Measurements from ENCODE around the gene PDZD8.

Gene PDZD8

GRCh38 chr10:117375360-117376178 is at the start of gene PDZD8:
PDZD8 (minus strand) TSS chr10:117375440; CDS start chr10:117375227, 213 bp downstream.
- no peaks in the 10 kb centered on the region for H3K36me3 ChIP-seq (ENCODE audit: control insufficient read depth, insufficient read depth, low read length)
- H3K27me3 ChIP-seq (ENCODE audit: control insufficient read depth, insufficient read depth, low read length): peaks cover 3% of the 10 kb centered on the region; the same call in 1 of the 2 replicates
- no peak within 1 kb of the TSS for H3K27ac ChIP-seq (ENCODE audit: low read length)
- no peaks in the 10 kb centered on the region for H3K9me3 ChIP-seq (ENCODE audit: control insufficient read depth, insufficient read depth, low read length)
- DNase-seq (ENCODE audit: low read depth, low spot score): peak; percentile 73
- H3K4me3 ChIP-seq (ENCODE audit: low read length): peak within 1 kb of the TSS; percentile 95
- WGBS (ENCODE audit: insufficient coverage, insufficient read length): no CpG with 5 or more reads among the region's 103 CpGs
- H3K4me1 ChIP-seq (ENCODE audit: control insufficient read depth, insufficient read depth, low read length): no peaks in the 10 kb centered on the region; the same call in 1 of the 2 replicates

GRCh38 chr10:117424171-117424570 is 48.9 kb upstream of the PDZD8 start:
- H3K36me3 ChIP-seq (ENCODE audit: control insufficient read depth, insufficient read depth, low read length): no peaks in the 10 kb centered on the region
- H3K27ac ChIP-seq (ENCODE audit: low read length): no peak overlapping the region
- peaks cover 6% of the 10 kb centered on the region for H3K4me1 ChIP-seq (ENCODE audit: control insufficient read depth, insufficient read depth, low read length)
- no peaks in the 10 kb centered on the region for H3K9me3 ChIP-seq (ENCODE audit: control insufficient read depth, insufficient read depth, low read length)
- H3K27me3 ChIP-seq (ENCODE audit: control insufficient read depth, insufficient read depth, low read length): no peaks in the 10 kb centered on the region; the same call in 1 of the 2 replicates
- no CpG with 5 or more reads among the region's 6 CpGs for WGBS (ENCODE audit: insufficient coverage, insufficient read length)
- H3K4me3 ChIP-seq (ENCODE audit: low read length): no peak overlapping the region
- DNase-seq (ENCODE audit: low read depth, low spot score): no peak

- peaks cover 3% of the 10 kb centered on the region for H3K4me1 ChIP-seq (ENCODE audit: control insufficient read depth, insufficient read depth, low read length)
- no peaks in the 10 kb centered on the region for H3K9me3 ChIP-seq (ENCODE audit: control insufficient read depth, insufficient read depth, low read length)
Measured at GRCh38 chr10:117421985-117422384, 46.7 kb upstream of the PDZD8 start.

GRCh38 chr10:117420768-117421167 is 45.5 kb upstream of the PDZD8 start:
- no peaks in the 10 kb centered on the region for H3K36me3 ChIP-seq (ENCODE audit: control insufficient read depth, insufficient read depth, low read length)
- no peak overlapping the region for H3K4me3 ChIP-seq (ENCODE audit: low read length)
- WGBS (ENCODE audit: insufficient coverage, insufficient read length): no CpG with 5 or more reads among the region's 5 CpGs
- peaks cover 3% of the 10 kb centered on the region for H3K4me1 ChIP-seq (ENCODE audit: control insufficient read depth, insufficient read depth, low read length)
- no peak overlapping the region for H3K27ac ChIP-seq (ENCODE audit: low read length)
- no peaks in the 10 kb centered on the region for H3K9me3 ChIP-seq (ENCODE audit: control insufficient read depth, insufficient read depth, low read length)
- no peak for DNase-seq (ENCODE audit: low read depth, low spot score)
- no peaks in the 10 kb centered on the region; the same call in 1 of the 2 replicates for H3K27me3 ChIP-seq (ENCODE audit: control insufficient read depth, insufficient read depth, low read length)

More at GRCh38 chr10:117421985-117422384, 46.7 kb upstream of the PDZD8 start:
- no peak overlapping the region for H3K27ac ChIP-seq (ENCODE audit: low read length)
- H3K4me3 ChIP-seq (ENCODE audit: low read length): no peak overlapping the region
- H3K36me3 ChIP-seq (ENCODE audit: control insufficient read depth, insufficient read depth, low read length): no peaks in the 10 kb centered on the region
- WGBS (ENCODE audit: insufficient coverage, insufficient read length): no CpG with 5 or more reads among the region's 5 CpGs
- DNase-seq (ENCODE audit: low read depth, low spot score): no peak
- no peaks in the 10 kb centered on the region; the same call in 1 of the 2 replicates for H3K27me3 ChIP-seq (ENCODE audit: control insufficient read depth, insufficient read depth, low read length)

- no peak for DNase-seq (ENCODE audit: low read depth, low spot score)
- Histone ChIP-seq H3K27ac (ENCODE audit: low read length) (no peak overlapping the region), H3K36me3 (ENCODE audit: control insufficient read depth, insufficient read depth, low read length) (no peaks in the 10 kb centered on the region), H3K4me1 (ENCODE audit: control insufficient read depth, insufficient read depth, low read length) (peaks cover under 1% of the 10 kb centered on the region), H3K27me3 (ENCODE audit: control insufficient read depth, insufficient read depth, low read length) (no peaks in the 10 kb centered on the region; the same call in 1 of the 2 replicates), H3K4me3 (ENCODE audit: low read length) (no peak overlapping the region), H3K9me3 (ENCODE audit: control insufficient read depth, insufficient read depth, low read length) (no peaks in the 10 kb centered on the region)
- WGBS (ENCODE audit: insufficient coverage, insufficient read length): no CpG with 5 or more reads among the region's 5 CpGs
Measured at GRCh38 chr10:117419921-117420320, 44.7 kb upstream of the PDZD8 start.

- Histone ChIP-seq H3K36me3 (ENCODE audit: control insufficient read depth, insufficient read depth, low read length) (no peaks in the 10 kb centered on the region), H3K27ac (ENCODE audit: low read length) (no peak overlapping the region), H3K4me1 (ENCODE audit: control insufficient read depth, insufficient read depth, low read length) (no peaks in the 10 kb centered on the region), H3K9me3 (ENCODE audit: control insufficient read depth, insufficient read depth, low read length) (no peaks in the 10 kb centered on the region), H3K27me3 (ENCODE audit: control insufficient read depth, insufficient read depth, low read length) (no peaks in the 10 kb centered on the region; the same call in 1 of the 2 replicates), H3K4me3 (ENCODE audit: low read length) (no peak overlapping the region)
- no peak for DNase-seq (ENCODE audit: low read depth, low spot score)
- no CpG with 5 or more reads among the region's 2 CpGs for WGBS (ENCODE audit: insufficient coverage, insufficient read length)
Measured at GRCh38 chr10:117419159-117419558, 43.9 kb upstream of the PDZD8 start.

GRCh38 chr10:117418121-117418520 is 42.9 kb upstream of the PDZD8 start:
- no peaks in the 10 kb centered on the region for H3K9me3 ChIP-seq (ENCODE audit: control insufficient read depth, insufficient read depth, low read length)
- H3K4me3 ChIP-seq (ENCODE audit: low read length): no peak overlapping the region
- no peaks in the 10 kb centered on the region for H3K36me3 ChIP-seq (ENCODE audit: control insufficient read depth, insufficient read depth, low read length)
- H3K27me3 ChIP-seq (ENCODE audit: control insufficient read depth, insufficient read depth, low read length): no peaks in the 10 kb centered on the region
- no peaks in the 10 kb centered on the region for H3K4me1 ChIP-seq (ENCODE audit: control insufficient read depth, insufficient read depth, low read length)
- H3K27ac ChIP-seq (ENCODE audit: low read length): no peak overlapping the region
- DNase-seq (ENCODE audit: low read depth, low spot score): no peak
- no CpG with 5 or more reads among the region's 4 CpGs for WGBS (ENCODE audit: insufficient coverage, insufficient read length)

GRCh38 chr10:117417196-117417595 is 42.0 kb upstream of the PDZD8 start:
- H3K36me3 ChIP-seq (ENCODE audit: control insufficient read depth, insufficient read depth, low read length): no peaks in the 10 kb centered on the region
- no peak overlapping the region for H3K27ac ChIP-seq (ENCODE audit: low read length)
- H3K4me3 ChIP-seq (ENCODE audit: low read length): no peak overlapping the region
- H3K27me3 ChIP-seq (ENCODE audit: control insufficient read depth, insufficient read depth, low read length): no peaks in the 10 kb centered on the region
- H3K9me3 ChIP-seq (ENCODE audit: control insufficient read depth, insufficient read depth, low read length): no peaks in the 10 kb centered on the region
- no peaks in the 10 kb centered on the region for H3K4me1 ChIP-seq (ENCODE audit: control insufficient read depth, insufficient read depth, low read length)
- no CpG with 5 or more reads among the region's 3 CpGs for WGBS (ENCODE audit: insufficient coverage, insufficient read length)
- DNase-seq (ENCODE audit: low read depth, low spot score): no peak

GRCh38 chr10:117413928-117414618 is 38.8 kb upstream of the PDZD8 start:
- no peaks in the 10 kb centered on the region for H3K4me1 ChIP-seq (ENCODE audit: control insufficient read depth, insufficient read depth, low read length)

GRCh38 chr10:117412469-117413010 is 37.3 kb upstream of the PDZD8 start:
- Histone ChIP-seq H3K27me3 (ENCODE audit: control insufficient read depth, insufficient read depth, low read length) (no peaks in the 10 kb centered on the region), H3K27ac (ENCODE audit: low read length) (no peak overlapping the region), H3K36me3 (ENCODE audit: control insufficient read depth, insufficient read depth, low read length) (no peaks in the 10 kb centered on the region), H3K4me3 (ENCODE audit: low read length) (no peak overlapping the region), H3K9me3 (ENCODE audit: control insufficient read depth, insufficient read depth, low read length) (no peaks in the 10 kb centered on the region), H3K4me1 (ENCODE audit: control insufficient read depth, insufficient read depth, low read length) (no peaks in the 10 kb centered on the region)
- WGBS (ENCODE audit: insufficient coverage, insufficient read length): no CpG with 5 or more reads among the region's 5 CpGs
- DNase-seq (ENCODE audit: low read depth, low spot score): no peak

More at GRCh38 chr10:117413928-117414618, 38.8 kb upstream of the PDZD8 start:
- WGBS (ENCODE audit: insufficient coverage, insufficient read length): no CpG with 5 or more reads among the region's 1 CpG
- DNase-seq (ENCODE audit: low read depth, low spot score): no peak
- no peak overlapping the region for H3K27ac ChIP-seq (ENCODE audit: low read length)
- H3K4me3 ChIP-seq (ENCODE audit: low read length): no peak overlapping the region
- no peaks in the 10 kb centered on the region for H3K36me3 ChIP-seq (ENCODE audit: control insufficient read depth, insufficient read depth, low read length)
- H3K9me3 ChIP-seq (ENCODE audit: control insufficient read depth, insufficient read depth, low read length): no peaks in the 10 kb centered on the region
- no peaks in the 10 kb centered on the region for H3K27me3 ChIP-seq (ENCODE audit: control insufficient read depth, insufficient read depth, low read length)

All from iPS DF 6.9 (cell line).